ENCODE measurements around the gene AURKB. TPM values are rescaled to one million over a fixed set of nuclear protein-coding genes. Genes with fewer than 3 reads are reported as not detected.
A peak's percentile ranks its signal among the peaks of the same experiment; 100 is the strongest.
"Not testable (repeated sequence)": the region's sequence is repeated elsewhere in the genome, so short reads cannot be mapped to it uniquely, and the experiment has no call there.

The AURKB gene
- 94.7 and 97.8 TPM in 2 replicates for total RNA-seq (2014; rRNA removed; shearing (Covaris generic))

- DNase-seq (ENCODE audit: low read depth) = peak; percentile 96
These were observed at the start of gene AURKB for GRCh38 chr17:8209907-8210760. TSS of gene AURKB (minus strand) at chr17:8210575. CDS start at chr17:8210224, 351 bp downstream.

DNA sequence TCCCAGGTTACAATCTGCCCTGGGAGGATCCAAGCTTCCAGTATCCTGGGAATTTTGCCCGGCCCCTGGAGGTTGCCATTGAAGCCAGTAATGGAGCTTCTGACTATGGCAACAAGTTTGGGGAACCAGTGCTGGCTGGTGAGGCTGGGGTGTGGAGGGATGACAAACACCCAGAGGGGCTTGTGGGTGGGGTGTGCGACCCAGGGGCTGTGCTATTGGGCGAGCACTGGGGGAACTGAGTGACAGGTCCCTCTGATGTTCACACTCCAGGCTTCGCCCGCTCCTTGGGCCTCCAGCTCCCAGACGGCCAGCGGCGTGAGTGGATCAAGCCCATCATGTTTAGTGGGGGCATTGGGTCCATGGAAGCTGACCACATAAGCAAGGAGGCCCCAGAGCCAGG is 47.4 kb upstream of the AURKB start:
- DNase-seq (ENCODE audit: low read depth) = no peak

- no peak for DNase-seq (ENCODE audit: low read depth)
These were observed 46.3 kb upstream of the AURKB start for GRCh38 chr17:8256691-8257090.

DNA sequence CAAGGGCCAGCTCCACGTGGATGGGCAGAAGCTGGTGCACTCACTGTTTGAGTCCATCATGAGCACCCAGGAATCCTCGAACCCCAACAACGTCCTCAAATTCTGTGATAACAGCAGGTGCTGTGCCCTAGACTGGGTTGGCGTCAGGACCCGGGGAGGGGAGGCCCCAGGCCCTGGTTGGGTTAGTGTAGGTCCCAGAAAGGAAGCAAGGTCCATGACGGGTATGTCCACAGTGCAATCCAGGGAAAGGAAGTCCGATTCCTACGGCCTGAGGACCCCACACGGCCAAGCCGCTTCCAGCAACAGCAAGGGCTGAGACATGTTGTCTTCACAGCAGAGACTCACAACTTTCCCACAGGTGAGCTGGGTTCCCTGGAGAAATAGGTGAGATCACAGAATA is 45.9 kb upstream of the AURKB start:
- DNase-seq (ENCODE audit: low read depth) = no peak

- no peak for DNase-seq (ENCODE audit: low read depth)
These were observed 45.1 kb upstream of the AURKB start for GRCh38 chr17:8255499-8255898.

GRCh38 chr17:8254881-8255280 is 44.5 kb upstream of the AURKB start:
- DNase-seq (ENCODE audit: low read depth) = no peak

- no peak for DNase-seq (ENCODE audit: low read depth)
These were observed 43.4 kb upstream of the AURKB start for GRCh38 chr17:8253801-8254200.

GRCh38 chr17:8251411-8251810 is 41.0 kb upstream of the AURKB start:
- not testable (repeated sequence) for DNase-seq (ENCODE audit: low read depth)

- no peak for DNase-seq (ENCODE audit: low read depth)
These were observed 39.5 kb upstream of the AURKB start for GRCh38 chr17:8249621-8250500.

DNA sequence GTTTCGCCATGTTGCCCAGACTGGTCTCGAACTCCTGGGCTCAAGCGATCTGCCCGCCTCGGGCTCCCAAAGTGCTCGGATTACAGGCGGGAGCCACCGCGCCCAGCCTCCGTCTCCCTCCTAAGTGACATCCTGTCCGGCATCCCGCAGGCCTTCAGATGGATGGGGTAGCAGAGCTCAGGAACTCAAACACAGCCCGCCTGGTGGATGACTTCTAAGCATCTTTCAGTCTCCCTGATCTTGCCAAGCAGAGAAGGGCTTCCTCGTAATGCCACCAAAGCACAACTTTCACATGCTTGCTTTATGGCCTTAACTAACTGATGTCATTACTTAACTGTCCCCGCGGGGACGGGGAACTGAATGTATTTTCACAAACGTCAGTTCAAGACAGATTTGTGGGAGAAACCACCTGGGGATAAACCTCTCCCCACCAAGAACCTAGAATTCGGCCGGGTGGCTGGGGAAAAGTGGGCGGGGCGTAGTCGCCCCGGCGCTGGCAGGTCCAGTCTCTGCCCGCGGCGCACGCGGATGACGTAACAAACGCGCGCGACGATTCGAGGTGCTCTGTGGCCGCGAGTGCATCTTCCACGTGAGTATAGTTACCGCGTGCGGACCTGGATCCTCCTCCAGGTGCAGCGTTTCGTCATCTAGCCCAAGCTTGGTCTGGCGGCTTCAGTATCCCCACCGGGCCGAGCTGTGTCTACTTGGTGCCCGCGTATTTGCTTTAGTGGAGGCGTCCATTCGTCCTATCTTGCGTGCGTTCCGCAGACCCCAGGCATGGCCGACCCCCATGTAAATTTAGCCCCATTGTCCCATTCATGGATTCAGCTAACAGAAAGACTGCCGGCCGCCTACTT is 38.6 kb upstream of the AURKB start, which contains the start of gene PFAS:
Gene PFAS, plus strand, starts transcription at position 539 of the 857 bp plus-strand sequence. CDS start 4,649 bp downstream, outside the sequence.
- peak; percentile 87 for DNase-seq (ENCODE audit: low read depth)

GRCh38 chr17:8244768-8245167 is 34.4 kb upstream of the AURKB start:
- DNase-seq (ENCODE audit: low read depth) = no peak

DNA sequence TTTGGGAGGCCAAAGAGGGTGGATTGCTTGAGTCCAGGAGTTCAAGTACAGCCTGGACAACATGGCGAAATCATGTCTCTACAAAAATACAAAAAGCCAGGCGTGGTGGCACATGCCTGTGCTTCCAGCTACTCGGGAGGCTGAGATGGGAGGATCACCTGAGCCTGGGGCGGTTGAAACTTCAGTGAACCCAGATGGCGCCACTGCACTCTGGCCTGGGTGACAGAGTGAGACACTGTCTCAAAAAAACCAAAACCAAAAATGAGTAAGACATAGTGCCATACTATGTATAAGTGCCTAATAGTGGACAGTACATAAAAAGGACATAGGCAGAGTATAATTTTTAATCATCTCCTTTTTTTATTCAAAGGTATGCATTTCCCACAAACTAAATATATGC is 33.5 kb upstream of the AURKB start:
- DNase-seq (ENCODE audit: low read depth) = no peak

DNA sequence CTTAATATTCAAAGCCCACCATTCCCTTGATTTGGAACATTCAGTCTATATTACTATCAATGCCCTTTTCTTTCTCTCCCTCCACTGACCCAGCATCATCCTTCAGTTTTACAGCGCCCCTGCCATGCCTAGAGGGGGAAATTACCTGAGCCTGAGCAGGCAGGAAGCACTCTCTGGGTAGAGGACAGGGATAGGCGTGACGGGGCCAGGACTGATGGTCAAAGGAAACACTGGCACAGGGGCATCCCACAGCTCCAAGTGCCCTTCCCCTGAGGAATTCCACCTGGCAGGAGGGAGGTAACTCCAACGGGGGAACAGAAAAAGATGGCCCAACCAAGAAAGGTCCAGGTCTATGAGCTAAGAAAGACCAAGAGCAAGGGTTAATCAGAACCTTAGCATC is 27.5 kb upstream of the AURKB start:
- DNase-seq (ENCODE audit: low read depth) = no peak

DNA sequence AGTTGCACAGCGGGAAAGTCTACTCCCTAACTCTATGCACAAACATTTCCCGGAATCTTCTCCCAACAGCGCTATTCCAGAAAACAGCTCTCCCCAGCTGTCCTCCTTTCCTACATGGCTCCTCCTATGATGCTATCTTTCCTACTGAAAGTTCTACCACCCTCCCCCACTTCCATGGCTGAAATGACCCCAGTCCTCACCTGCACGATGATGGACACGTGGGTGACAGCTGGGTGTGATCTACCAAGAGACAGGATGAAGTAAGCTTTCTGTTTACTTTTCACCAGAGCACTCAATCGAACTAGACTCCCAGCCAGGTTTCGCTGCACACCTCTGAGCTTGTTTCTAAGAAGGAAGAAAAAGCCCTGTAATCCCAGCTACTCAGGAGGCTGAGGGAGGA is 26.8 kb upstream of the AURKB start:
- no peak for DNase-seq (ENCODE audit: low read depth)

GRCh38 chr17:8235676-8236075 is 25.3 kb upstream of the AURKB start:
- DNase-seq (ENCODE audit: low read depth) = no peak

GRCh38 chr17:8234361-8235270 is 24.2 kb upstream of the AURKB start:
- DNase-seq (ENCODE audit: low read depth) = no peak

- DNase-seq (ENCODE audit: low read depth) = no peak
These were observed 21.3 kb upstream of the AURKB start for GRCh38 chr17:8231701-8232100.

DNA sequence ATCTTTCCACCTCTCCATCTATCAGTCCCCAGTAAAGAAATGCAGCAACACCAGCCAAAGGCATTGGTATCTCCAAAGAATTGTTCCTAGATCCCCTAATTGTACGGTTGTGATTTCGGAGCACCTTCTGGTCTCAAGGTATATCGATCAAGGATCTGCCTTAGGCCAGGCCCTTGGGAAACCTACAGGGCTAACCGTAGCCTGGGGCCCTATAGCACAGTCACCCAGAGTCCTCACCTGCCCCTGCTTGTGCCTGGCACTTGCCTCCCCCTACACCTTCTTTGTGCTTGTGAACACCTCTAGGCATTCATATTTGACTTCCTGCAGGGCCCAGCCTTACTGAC is 16.8 kb upstream of the AURKB start:
- no peak for DNase-seq (ENCODE audit: low read depth)

- peak; percentile 90 for DNase-seq (ENCODE audit: low read depth)
These were observed 16.3 kb upstream of the AURKB start for GRCh38 chr17:8226536-8227237.

Data from RPMI7951 (cell line).